ENCODE measurements around the gene NPRL2.

GRCh38 chr3:50372349-50372748, 21.8 kb upstream of the NPRL2 start:
- no peak for TF ChIP-seq CTCF (IDR thresholded peaks at IDR 0.05)
- no peak for TF ChIP-seq POLR2A (IDR thresholded peaks at IDR 0.05)
